SK-N-SH (cell line): ENCODE results near the gene KLHL25.

ENCODE experiments used
- CTCF ChIP-seq: fragments of 200-600 bp; sonication (generic); IDR thresholded peaks from 2 replicates; pipeline ENCODE4 v1.6.1; 2017; ENCODE audit warnings: antibody characterized with exemption, mild to moderate bottlenecking, moderate library complexity
- EP300 ChIP-seq, 2 experiments: IDR thresholded peaks; 2 replicates each; pipeline versions ENCODE4 v1.4.0 to v1.6.1; 2012; ENCODE audit warnings: borderline replicate concordance in 1 of 2, low read depth in 1 of 2, low read length in 1 of 2

DNA sequence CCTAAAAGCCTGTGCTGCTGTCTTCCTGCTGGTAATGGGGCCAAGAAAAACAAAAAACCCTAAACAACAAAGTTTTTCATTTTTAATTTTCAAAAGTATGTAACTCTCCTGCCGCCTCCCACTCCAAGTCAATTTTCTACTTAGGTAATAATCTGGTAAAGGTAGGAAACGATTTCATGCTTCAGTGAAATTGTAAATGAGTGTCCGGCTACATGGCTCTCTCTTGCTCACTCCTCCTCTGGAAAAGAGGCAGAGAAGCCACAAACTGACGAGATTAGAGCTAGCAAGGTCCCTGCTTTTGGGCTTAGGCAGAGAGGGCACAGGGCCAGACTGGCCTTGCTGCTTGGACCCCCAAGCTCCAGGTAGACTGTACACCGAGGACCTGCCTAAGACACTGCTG, 23.5 kb downstream of the KLHL25 start:
- no peak for TF ChIP-seq CTCF
- no peak for TF ChIP-seq EP300 (IDR thresholded peaks at IDR 0.05; ENCODE audit: borderline replicate concordance in 1 of 2, low read depth in 1 of 2, low read length in 1 of 2)
